GM12864 (cell line): Measurements from ENCODE around the gene FHOD3.

Source experiments
- DNase-seq: peaks from one replicate; pipeline ENCODE4 v3.0.0-alpha.2; 2011; ENCODE audit warnings: low read depth
- H3K4me3 ChIP-seq: 2 replicates; pipeline ENCODE4 v1.5.1; 2011; ENCODE audit warnings: mild to moderate bottlenecking, low read depth, low read length, control low read depth
- CTCF ChIP-seq: IDR thresholded peaks from 2 replicates; pipeline ENCODE4 v1.5.1; 2011; ENCODE audit warnings: low read depth, mild to moderate bottlenecking, moderate library complexity, low read length, control low read depth, inconsistent platforms; ENCODE audit errors: missing control alignments

FHOD3 gene

GRCh38 chr18:36368889-36369288 is 71.4 kb downstream of the FHOD3 start:
- H3K4me3 ChIP-seq, result no peak overlapping the region
- no peak for DNase-seq
- TF ChIP-seq CTCF, result no peak

- TF ChIP-seq CTCF, result peak; percentile 24
- DNase-seq, result no peak
- H3K4me3 ChIP-seq, result no peak overlapping the region
Observed at GRCh38 chr18:36372903-36373311, 75.4 kb downstream of the FHOD3 start.

- no peak for DNase-seq
- H3K4me3 ChIP-seq, result no peak overlapping the region
- no peak for TF ChIP-seq CTCF
Observed at GRCh38 chr18:36374262-36374661, 76.7 kb downstream of the FHOD3 start.

- no peak for TF ChIP-seq CTCF
- H3K4me3 ChIP-seq, result no peak overlapping the region
- no peak for DNase-seq
Observed at GRCh38 chr18:36375118-36375517, 77.6 kb downstream of the FHOD3 start.

- no peak for TF ChIP-seq CTCF
- no peak overlapping the region for H3K4me3 ChIP-seq
- DNase-seq, result no peak
Observed at GRCh38 chr18:36376361-36376760, 78.8 kb downstream of the FHOD3 start.

- no peak for DNase-seq
Observed at GRCh38 chr18:36377626-36378025, 80.1 kb downstream of the FHOD3 start.

More at GRCh38 chr18:36377626-36378025, 80.1 kb downstream of the FHOD3 start:
- no peak for TF ChIP-seq CTCF
- no peak overlapping the region for H3K4me3 ChIP-seq
